Muscle of arm (tissue), 12 donors: ENCODE data around the gene SELENOI. TPM values are rescaled to one million over a fixed set of nuclear protein-coding genes. Genes with fewer than 3 reads are reported as not detected.
"Not testable (repeated sequence)": the region's sequence is repeated elsewhere in the genome, so short reads cannot be mapped to it uniquely, and the experiment has no call there.

Source experiments
- DNase-seq: peaks from one replicate; pipeline ENCODE4 v3.0.0-alpha.2; 2013
- polyA plus RNA-seq, 12 donors: library from polyadenylated mRNA; unstranded; fragments of 120-200 nt; gene quantifications; one replicate each; pipeline ENCODE4 v1.2.1, GENCODE V29; 2013; ENCODE audit not compliant: insufficient read length in 12 of 12

SELENOI gene
- polyA plus RNA-seq, 12 donors = 9.8 to 14.6 (median 11.7) TPM; not detected in 1

DNA sequence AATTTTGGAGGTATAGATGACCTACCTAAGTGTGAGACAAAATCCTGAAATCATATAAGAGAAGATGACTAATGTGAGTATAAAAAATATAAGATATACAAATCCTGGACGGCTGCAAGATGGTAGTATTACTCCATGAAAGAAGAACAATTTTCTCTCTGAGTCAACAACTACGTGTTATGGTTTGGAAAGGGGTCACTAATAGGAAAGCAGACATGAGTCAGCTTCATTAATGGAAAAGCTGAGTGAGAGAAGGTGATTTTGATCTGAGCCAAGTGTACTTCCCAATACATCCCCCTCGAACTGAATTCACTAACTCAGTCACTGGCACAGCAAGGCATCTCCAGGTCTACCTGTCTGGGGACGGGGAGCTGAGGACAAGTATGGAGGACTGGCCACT, 20.1 kb upstream of the SELENOI start:
- no peak for DNase-seq

DNA sequence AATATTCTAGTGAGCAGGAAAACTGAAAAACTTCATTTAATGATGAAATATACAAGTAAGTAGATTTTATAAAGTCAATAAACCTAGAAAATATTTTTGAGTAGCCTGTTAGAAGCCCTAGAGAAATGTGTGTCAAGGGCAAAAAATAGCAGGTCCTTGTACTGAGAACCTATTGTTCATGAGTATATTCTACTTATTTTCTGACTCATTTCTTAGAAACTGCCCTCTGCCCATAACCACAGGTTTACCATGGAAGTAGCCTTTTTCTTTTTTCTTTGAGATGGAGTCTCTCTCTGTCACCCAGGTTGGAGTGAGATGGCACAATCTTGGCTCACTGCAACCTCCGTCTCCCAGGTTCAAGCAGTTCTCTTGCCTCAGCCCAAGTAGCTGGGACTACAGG, 19.4 kb upstream of the SELENOI start:
- DNase-seq = no peak

DNA sequence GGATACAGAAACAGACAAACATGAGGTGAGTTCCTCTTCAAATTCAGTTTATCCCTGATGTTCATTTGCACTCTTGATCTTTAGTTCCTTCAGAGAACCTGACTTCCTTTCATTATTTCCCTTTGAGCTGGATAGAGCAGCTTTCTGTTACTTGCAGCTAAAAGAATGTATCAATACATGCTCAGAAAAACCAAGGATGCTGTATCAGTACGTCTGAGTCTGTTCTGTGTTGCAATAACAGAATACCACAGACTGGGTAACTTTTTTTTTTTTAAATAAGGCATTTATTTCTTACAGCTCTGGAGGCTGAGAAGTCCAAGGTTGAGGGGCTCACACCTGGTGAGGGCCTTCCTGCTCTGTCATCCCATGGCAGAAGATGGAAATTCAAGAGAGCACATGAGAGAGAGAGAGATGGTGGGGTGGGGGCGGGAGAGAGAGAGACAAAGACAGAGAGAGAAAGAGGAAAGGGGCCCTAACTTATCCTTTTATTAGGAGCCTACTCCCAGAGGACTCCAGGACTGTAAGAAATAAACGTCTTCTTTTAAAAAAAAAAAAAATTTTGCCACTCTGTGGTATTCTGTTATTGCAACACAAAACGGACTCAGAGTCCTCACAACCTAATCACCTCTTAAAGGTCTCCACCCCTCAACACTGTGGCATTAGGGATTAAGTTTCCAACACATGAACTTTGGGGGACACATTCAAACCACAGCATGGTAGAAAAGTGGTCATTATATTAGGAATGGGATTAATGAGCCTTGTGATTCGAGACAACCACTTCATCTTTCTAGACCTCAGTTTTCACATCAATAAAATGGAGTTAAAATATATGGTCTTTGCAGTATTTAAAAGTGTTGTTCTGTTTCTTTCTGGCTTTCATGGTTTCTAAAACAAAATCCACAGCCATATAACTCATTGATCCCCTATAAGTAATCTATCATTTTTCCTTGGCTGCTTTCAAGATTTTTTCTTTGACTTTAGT, 18.4 kb upstream of the SELENOI start:
- DNase-seq = no peak

DNA sequence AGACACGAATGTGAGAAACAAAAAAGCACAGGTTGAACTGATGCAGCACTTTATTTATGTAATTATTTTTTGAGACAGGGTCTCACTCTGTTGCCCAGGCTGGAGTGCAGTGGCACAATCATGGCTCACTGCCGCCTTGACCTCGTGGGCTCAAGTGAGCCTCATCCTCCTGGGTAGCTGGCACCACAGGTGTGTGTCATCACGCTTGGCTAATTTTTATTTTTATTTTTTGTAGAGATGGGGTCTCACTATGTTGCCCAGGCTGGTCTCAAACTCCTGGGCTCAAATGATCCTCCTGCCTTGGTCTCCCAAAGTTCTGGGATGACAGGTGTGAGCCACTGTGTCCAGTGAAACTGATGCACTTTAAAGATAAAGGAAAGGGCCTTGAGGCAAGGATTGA, 16.9 kb upstream of the SELENOI start:
- not testable (repeated sequence) for DNase-seq

DNA sequence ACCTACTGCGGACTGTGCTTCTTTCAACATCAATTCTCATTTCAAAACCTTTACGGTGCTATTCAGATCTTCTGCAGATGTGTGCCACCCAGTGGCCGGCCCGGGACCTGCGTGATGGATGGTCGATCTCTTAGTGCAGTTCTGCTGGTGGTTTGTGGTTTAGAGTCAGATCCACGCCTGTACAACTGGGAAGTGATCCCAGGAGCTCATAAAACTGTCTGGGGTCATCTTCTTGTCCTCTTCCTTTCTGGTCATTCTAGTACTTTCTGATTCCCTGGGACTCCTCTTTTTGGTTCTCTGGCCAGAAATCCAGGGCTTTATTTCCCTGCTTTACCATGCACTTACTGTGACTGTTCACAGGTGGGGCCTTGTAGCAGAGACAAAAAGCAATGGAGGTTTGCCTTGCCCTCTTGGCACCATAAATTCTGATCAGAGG, 15.8 kb upstream of the SELENOI start:
- peak; percentile 77 for DNase-seq

DNA sequence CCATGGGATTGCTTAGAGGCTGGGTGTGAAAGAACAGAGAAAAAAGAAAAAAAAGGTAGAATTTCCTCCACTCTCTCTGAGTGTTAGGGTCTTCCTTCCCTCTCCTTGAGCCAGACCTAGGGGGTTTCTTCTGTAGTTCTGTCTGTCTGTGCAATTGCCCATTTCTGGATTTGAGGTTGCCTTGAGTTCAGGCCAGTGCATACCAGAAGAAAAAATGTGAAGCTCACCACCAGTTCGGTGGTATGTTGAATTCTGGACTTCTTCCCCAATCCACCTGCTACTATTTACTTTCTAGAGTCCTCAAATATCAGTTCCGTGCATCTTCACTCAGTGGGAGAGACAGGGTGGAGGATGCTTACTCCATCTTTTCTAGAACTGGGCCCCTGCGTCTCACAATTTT, 15.3 kb upstream of the SELENOI start:
- no peak for DNase-seq

DNA sequence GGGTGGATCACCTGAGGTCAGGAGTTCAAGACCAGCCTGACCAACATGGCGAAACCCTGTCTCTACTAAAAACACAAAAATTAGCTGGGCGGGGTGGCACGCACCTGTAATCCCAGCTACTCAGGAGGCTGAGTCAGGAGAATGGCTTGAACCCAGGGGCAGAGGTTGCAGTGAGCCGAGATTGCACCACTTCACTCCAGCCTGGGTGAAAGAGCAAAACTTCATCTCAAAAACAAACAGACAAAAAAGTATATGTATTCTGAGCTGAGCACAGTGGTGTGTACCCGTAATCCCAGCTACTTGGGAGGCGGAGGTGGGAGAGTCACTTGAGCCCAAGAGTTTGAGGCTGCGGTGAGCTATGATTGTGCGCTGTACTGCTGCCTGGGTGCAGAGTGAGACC, 14.6 kb upstream of the SELENOI start:
- DNase-seq = not testable (repeated sequence)

DNA sequence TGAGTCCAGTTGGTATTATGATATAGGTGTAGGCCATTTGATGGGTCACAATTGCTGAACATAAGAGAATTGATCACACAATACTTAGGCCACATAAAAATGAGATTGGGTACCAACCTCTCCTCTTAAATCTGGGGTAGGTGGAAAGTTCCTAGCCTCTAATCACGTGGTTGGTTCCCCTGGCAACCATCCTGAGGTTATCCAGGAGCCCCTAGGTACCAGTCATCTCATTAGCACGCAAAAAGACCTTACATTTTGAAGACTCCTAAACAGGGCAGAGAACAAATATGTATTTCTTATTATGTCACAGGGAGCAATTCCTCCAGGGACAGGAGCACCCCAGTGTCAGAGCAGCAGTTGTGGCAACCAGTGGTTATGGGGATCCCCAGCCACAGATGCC, 12.7 kb upstream of the SELENOI start:
- no peak for DNase-seq

DNA sequence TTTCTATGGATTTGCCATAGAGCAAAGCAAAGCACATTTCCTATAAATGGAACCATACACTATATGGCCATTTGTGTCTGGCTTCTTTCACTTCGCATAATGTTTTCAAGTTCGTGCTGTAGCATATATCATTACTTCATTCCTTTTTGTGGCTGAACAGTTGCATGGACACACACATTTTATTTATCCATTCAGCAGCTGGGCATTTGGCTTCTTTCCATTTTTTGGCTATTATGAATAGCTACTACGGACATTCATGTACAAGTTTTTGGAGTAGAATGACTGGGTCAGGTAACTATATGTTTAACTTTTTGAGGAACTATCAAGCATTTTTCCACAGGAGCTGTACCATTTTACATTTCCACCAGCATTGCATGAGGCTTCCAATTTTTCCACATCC, 10.7 kb upstream of the SELENOI start:
- DNase-seq = no peak

DNA sequence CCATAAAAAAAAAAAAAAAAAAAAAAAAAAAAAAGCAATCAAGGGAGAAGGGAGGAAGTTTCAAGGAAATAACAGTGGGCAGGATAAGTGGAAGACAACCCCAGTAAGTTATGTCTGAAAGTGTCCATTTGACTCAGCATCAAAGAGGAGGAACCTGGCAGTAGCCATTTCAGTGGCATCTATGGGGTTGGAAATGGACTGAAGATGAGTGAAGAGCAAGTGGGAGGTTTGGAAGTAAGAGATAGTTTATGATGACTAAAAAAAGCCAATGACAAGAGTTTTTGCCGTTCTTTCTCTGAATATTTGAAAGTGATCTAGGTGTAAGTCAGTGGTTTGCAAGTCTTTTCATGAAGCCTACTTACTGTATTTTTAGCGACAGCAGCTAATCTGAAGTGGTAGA, 9.2 kb upstream of the SELENOI start:
- no peak for DNase-seq

DNA sequence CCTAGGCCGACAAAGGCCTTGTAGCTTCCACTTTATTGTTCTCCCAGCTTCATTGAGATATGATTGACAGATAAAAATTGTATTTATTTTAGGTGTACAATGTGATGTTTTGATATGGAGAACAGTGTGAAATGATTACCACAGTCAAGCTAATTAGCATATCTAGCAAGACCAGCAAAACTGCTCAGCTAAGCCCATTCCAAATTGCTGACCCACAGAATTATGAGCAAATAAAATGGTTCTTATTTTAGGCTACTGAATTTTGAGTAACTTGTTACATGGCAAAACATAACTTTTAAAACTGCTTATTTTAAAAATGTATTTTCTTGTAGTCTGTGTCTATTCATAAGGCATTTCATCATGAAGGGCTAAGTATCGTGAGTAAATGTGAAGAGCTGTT, 8.6 kb upstream of the SELENOI start:
- no peak for DNase-seq

DNA sequence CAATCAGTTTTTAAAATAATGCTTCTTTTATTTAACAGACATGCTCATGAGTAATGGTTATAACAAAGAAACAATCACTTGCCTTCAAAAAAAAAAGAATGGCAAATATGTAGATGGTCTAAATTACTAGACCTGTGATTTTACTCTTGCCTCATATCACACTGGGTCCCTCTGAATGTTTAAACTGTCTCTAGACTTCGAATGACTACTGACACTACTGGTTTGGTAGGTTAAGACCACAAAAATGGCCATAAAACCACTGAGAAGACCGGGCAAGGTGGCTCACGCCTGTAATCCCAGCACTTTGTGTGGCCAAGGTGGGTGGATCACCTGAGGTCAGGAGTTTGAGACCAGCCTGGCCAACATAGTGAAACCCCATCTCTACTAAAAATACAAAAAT, 5.1 kb upstream of the SELENOI start:
- no peak for DNase-seq

DNA sequence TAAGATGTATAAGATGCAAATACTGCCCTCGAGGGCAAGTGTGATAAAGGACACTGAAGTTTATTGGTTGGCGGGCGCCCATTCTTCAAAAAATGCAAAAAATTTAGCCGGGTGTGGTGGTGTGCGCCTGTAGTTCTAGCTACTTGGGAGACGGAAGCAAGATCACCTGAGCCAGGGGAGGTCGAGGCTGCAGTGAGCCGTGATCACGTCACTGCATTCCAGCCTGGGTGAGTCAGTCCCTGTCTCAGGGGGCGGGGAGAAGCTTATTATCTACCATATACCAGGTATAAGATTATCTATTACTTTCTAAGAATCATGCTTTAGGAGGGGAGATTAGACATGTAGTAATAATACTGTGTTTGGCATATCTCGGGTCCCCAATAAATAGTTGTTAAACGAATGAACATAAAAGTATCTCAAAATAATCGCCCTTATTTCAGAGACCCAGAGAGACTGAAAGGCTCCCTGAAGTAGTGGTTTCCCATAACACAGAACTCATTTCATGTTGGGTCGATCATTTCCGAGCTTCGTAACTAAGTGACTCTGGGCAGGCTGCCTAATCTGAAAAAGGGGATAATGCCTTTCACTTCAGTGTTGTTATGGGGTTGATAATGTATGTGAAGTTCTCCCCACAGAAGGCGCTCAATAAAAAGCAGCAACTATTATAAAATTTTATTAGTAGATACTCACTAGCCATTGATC, 1.2 kb upstream of the SELENOI start:
- peak; percentile 32 for DNase-seq

DNA sequence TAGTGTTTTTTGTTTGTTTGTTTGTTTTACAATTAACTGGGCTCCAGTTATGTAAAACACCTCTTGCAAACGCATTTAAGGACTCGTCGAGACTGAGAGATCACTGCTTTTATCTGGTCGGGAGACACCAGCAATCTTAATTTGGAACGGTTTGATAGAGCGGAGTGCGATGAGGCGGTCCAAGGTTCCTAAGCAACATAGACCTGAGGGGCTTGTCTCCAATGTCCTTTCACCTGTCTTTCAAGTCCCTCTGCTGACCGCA, 729 bp upstream of the SELENOI start:
- DNase-seq = no peak

DNA sequence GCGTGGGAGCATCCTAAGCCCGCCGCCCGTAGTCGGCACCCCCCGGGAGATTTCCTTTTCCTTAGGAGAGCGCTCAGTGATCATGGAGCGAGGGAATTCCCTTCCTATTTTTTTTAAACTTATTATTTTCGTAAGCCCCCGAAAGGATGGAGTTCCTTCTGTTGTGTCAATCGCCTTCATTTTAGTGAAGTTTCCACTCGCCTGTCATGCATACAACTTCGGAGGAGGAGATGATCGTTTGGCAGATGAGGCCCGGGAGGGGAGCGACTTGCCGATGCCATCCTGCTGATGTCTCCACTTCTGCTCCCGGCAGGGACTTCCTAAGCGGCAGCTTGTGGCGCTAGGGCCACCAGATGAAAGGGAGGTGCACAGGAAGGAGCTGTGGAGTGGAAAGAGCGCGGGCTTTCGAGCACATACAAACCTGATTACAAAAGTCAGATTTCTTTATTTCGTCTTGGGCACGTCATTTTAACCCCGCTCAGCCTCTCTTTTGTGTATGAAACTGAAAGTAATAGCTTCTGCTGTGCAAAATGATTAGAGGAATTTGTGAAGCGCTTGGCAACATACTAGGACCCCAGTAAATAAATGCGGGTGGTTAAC, 611 bp downstream of the SELENOI start, which contains the start of gene ADGRF3:
Gene ADGRF3 (minus strand): TSS at position 336 of the 600 bp plus-strand sequence. CDS start 555 bp downstream, outside the sequence.
- DNase-seq = peak; percentile 45

DNA sequence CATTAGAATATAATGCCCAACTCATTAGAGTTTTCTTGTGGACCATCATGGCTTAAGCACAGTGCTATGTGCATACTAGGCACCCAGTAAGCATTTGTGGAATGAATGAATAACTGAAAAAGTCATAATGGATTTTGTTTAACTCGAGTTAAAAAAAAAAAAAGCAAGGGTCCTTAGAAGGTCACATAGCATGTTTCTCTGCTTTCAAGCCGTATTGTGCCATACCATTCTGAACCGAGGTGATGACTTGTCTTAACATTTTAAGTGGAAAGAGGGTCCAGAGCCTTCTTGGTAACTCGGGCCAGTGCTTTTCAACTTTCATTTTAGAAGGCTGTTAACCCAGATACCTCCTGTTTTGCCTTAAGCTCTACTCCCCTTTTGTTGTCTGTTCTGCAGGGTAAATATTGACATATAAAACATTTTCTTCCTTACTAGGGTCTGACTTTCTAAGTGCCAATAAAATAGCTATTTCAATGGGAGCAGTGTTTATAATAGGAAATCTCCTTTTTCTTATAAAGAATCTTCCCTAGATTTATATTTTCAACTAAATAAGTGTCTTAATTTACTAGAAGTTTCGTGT, 1.4 kb downstream of the SELENOI start:
- DNase-seq = no peak

DNA sequence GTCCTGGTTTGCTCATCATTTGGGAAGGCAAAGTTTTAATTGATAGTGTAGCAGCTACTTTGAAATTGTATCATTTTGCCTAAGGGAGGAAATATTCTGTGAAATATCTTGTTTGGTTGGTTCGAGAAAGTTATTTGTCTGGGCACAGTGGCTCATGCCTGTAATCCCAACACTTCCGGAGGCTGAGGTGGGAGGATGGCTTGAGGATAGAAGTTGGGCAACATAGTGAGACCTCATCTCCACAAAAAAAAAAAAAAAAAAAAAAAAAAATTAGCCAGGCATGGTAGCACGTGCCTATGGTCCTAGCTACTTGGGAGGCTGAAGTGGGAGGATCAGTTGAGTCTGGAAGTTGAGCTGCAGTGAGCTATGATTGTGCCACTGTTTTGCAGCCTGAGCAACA, 3.7 kb downstream of the SELENOI start:
- no peak for DNase-seq

DNA sequence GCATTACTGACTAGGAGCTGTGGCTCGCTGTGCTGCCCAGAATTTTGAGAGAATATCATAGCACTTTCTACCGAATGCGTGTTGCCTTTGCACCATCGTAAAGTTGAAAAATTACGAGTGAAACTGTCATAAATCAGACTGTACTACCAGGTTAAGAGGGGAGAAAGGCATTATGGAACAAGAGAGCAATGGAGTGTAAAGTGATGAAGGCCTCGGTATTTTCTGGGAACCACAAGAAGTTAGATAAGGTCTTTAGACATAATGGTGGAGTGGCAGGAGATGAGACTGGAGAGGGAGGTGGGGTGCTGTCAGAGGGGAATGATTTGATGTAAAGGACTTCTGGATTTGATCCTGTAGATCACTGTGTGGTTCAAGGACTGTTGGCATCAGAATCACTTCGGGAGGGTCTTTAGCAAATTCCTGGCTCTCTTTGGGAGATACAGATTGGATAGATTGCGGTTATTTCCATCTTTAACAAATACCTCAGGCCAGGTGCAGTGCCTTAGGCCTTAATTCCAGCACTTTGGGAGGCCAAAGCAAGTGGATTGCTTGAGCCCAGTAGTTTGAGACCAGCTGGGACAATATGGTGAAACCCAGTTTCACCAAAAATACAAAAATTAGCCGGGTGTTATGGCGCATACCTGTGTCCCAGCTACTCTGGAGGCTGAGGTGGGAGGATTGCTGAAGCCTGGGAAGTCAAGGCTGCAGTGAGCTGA, 5.6 kb downstream of the SELENOI start:
- no peak for DNase-seq

DNA sequence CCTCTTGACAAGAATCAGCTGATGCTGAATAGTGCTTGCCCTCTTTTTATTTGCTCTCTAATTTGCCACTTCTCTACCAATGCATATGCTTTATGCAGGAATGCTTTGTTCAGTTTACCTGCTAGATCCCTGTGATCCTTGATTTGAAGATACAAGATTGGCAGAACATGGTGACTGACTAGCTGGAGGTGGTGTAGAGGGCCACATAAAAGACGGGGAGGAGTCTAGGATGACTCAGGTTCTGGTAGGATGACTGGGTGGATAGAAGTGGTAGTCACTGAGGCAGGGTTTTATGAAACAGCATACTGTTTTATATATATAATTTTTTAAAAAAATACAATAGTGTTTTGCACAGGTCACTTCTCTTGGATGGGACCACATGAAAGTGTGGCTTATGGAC, 6.9 kb downstream of the SELENOI start:
- DNase-seq = no peak

DNA sequence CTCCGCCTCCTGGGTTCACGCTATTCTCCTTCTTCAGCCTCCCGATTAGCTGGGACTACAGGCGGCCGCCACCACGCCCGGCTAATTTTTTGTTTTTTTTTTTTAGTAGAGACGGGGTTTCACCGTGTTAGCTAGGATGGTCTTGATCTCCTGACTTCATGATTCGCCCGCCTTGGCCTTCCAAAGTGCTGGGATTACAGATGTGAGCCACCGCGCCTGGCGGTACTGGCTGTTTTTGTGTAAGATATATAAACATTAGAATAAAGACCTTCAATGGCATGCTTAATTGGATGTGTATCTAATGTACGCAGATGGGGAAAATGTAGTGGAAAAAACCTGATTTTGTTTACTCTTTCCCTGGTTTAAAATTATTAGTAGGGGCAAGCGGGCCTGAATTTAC, 8.5 kb downstream of the SELENOI start:
- not testable (repeated sequence) for DNase-seq
